ENCODE measurements around the gene CNGA4. TPM values are rescaled to one million over a fixed set of nuclear protein-coding genes. Genes with fewer than 3 reads are reported as not detected.

Gene CNGA4
- total and polyA plus RNA-seq, 2 of the 13 experiments (the other 11 are each of a cell fraction or from before 2014, with no cell fraction given) = 0.03 TPM; not detected in 1

- peaks cover 1 to 5% of the 10 kb centered on the region in 2 experiments; a peak in 3 of 5 replicates for H3K27me3 ChIP-seq (ENCODE audit: control insufficient read depth in 1 of 2, insufficient read depth in 2 of 2, low read length in 2 of 2)
- no peaks in the 10 kb centered on the region for H3K4me1 ChIP-seq (ENCODE audit: insufficient read depth, low read length)
- no peak within 1 kb of the TSS for H3K9ac ChIP-seq (ENCODE audit: insufficient read depth, low read depth, low read length)
- no TSS peak for BruUV-seq (replicated peaks)
- DNase-seq (ENCODE audit: low spot score) = no peak
- H3K36me3 ChIP-seq (replicated peaks in 1 of 2; ENCODE audit: control insufficient read depth in 1 of 2, insufficient read depth in 2 of 2, low read length in 2 of 2) = no peaks in the 10 kb centered on the region
- H3K9me3 ChIP-seq (ENCODE audit: low read length) = no peaks in the 10 kb centered on the region
- no peak for ATAC-seq
- ChIA-PET POLR2A (no interaction called here), CTCF (ENCODE audit: low intra/inter-chr PET ratio, low total read pairs) (no interaction called here)
- intact Hi-C loops (cut with micrococcal nuclease; ENCODE audit: unreplicated experiment) = no loop called here
- H3K79me2 ChIP-seq (ENCODE audit: insufficient read depth, low read length) = no peaks in the 10 kb centered on the region
- H3K4me3 ChIP-seq (replicated peaks in 1 of 3; ENCODE audit: insufficient read depth in 1 of 3, low read depth in 2 of 3, low read length in 3 of 3) = no peak within 1 kb of the TSS
- no peak within 1 kb of the TSS for H3K4me2 ChIP-seq (ENCODE audit: low read depth, low read length)
- no peaks in the 10 kb centered on the region for H4K20me1 ChIP-seq (ENCODE audit: insufficient read depth, low read length)
- no peak within 1 kb of the TSS for H3K27ac ChIP-seq (ENCODE audit: extremely low read length, insufficient read depth, low read length)
- FAIRE-seq = no peak
- in situ Hi-C loops (cut with HindIII; ENCODE audit: extremely low pct_ligation_motif_present, low pct_unique_long_range_greater_than_20kb) = no loop called here
- WGBS (ENCODE audit: low lambda C conversion rate) = 71% methylated on average over 1 of the region's 5 CpGs
- no peak within 1 kb of the TSS for H2AFZ ChIP-seq (ENCODE audit: low read length)
- no peak for TF ChIP-seq ZSCAN25 (CRISPR knock-in tag; IDR thresholded peaks at IDR 0.05)
- TF ChIP-seq E2F5 (CRISPR knock-in tag; conservative IDR thresholded peaks at IDR 0.05) = no peak
- TF ChIP-seq CEBPG (CRISPR knock-in tag; IDR thresholded peaks at IDR 0.05) = no peak
- TF ChIP-seq ZNF597 (CRISPR knock-in tag; IDR thresholded peaks at IDR 0.05) = no peak
- TF ChIP-seq ZSCAN30 (CRISPR knock-in tag; IDR thresholded peaks at IDR 0.05) = no peak
- no peak for TF ChIP-seq ZNF136 (CRISPR knock-in tag; IDR thresholded peaks at IDR 0.05; ENCODE audit: low read depth)
- no peak for TF ChIP-seq ZNF142 (CRISPR knock-in tag; IDR thresholded peaks at IDR 0.05)
- TF ChIP-seq THRA (CRISPR knock-in tag; IDR thresholded peaks at IDR 0.05; ENCODE audit: borderline replicate concordance) = no peak
- no peak for TF ChIP-seq SOX6 (IDR thresholded peaks at IDR 0.05)
- TF ChIP-seq SOX6 (CRISPR knock-in tag; IDR thresholded peaks at IDR 0.05) = no peak
- TF ChIP-seq ZNF503 (CRISPR knock-in tag; IDR thresholded peaks at IDR 0.05) = no peak
- TF ChIP-seq KDM5A (IDR thresholded peaks at IDR 0.05; ENCODE audit: borderline replicate concordance, low read length) = no peak
- no peak for TF ChIP-seq TEAD3 (CRISPR knock-in tag; optimal IDR thresholded peaks at IDR 0.05; ENCODE audit: borderline replicate concordance)
These were observed 39.6 kb upstream of the CNGA4 start, which contains the start of gene OR52W1 for GRCh38 chr11:6199174-6199810. TSS of gene OR52W1 (plus strand) at chr11:6199224. CDS start at chr11:6199224, 0 bp downstream.
